Erythroblast (primary cell): ENCODE data around the gene TAPT1.
"Not testable (repeated sequence)": the region's sequence is repeated elsewhere in the genome, so short reads cannot be mapped to it uniquely, and the experiment has no call there.

Experiments
- DNase-seq, 2 experiments: peaks; one replicate each; lab custom pipeline; 2025; lab: John Stamatoyannopoulos, UW
- GATA1 ChIP-seq: IDR thresholded peaks from 2 replicates; pipeline ENCODE4 v1.6.1; 2011; ENCODE audit warnings: low read depth, mild to moderate bottlenecking, control low read depth, low read length, moderate library complexity
- POLR2A ChIP-seq: IDR thresholded peaks from 2 replicates; pipeline ENCODE4 v1.6.1; 2011; ENCODE audit warnings: mild to moderate bottlenecking, low read length

The TAPT1 gene, protein sequence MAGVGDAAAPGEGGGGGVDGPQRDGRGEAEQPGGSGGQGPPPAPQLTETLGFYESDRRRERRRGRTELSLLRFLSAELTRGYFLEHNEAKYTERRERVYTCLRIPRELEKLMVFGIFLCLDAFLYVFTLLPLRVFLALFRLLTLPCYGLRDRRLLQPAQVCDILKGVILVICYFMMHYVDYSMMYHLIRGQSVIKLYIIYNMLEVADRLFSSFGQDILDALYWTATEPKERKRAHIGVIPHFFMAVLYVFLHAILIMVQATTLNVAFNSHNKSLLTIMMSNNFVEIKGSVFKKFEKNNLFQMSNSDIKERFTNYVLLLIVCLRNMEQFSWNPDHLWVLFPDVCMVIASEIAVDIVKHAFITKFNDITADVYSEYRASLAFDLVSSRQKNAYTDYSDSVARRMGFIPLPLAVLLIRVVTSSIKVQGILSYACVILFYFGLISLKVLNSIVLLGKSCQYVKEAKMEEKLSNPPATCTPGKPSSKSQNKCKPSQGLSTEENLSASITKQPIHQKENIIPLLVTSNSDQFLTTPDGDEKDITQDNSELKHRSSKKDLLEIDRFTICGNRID

DNA sequence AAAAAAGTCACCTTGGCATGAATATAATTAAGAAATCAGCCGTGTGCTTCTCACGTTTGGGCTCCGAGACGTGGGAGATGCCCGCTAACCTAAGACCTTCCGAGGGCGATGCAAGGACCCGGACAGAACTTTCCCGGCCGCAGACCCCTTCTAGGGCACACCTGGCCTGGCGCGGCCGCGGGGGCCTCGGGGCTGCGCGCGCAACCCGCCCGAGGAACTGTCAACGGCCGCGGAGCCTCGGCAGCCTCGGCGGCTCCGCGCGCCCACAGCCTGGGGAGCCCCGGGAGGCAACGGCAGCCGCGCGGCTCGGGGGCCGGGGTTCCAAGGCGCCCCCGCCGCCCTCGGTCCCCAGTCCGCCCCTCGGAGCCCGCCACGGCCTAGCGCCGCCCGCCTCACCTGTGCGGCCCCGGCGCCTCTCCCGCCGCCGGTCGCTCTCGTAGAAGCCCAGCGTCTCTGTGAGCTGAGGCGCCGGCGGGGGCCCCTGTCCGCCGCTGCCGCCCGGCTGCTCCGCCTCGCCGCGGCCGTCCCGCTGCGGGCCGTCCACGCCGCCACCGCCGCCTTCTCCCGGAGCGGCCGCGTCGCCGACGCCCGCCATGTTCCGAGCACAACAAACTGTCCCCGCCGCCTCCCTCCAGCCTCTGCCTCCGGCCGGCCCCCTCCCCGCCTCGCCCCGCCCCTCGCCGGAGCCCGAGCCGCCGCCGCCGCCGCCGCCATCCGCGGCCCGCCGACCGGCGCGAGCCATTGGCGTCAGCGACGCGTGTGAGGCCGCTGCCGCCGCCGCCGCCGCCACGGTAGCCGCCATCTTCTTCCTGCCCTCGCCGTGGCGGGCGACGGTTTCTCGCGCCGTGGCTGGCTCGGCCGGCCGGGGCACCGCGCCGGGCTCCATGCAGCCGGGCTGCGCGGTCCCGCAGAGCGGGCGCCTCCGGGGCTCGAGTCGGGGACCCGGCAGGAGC lies at the start of gene TAPT1:
TAPT1 (minus strand) TSS at position 609 of the 953 bp plus-strand sequence; CDS start at position 595, 14 bp downstream.
- peak; percentile 79 to 90 for DNase-seq
- no peak for TF ChIP-seq GATA1
- TF ChIP-seq POLR2A: no peak

DNA sequence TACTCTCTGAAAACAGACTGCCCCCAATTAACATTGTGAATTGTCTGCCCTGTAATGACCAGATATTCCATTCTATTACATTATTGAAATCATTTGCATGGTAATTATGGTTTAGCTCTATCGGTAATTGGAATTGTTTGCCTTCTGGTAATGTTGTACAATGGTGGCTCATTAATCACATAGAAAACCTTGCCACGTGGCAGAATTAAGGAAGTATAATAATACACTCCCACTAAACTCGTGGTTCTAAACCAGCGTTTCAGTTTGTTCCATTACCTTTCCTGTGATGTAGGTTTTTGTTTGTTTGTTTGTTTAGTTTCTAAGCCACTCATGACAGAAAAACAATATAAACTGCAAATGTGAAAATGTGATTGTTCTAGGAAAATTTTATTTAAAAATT lies 45.1 kb upstream of the TAPT1 start:
- no peak for DNase-seq
- TF ChIP-seq GATA1 (no peak), POLR2A (no peak)

GRCh38 chr4:16270454-16271328 lies 44.4 kb upstream of the TAPT1 start:
- DNase-seq: peak in 1 of 2 experiments; percentile 8
- TF ChIP-seq POLR2A (no peak), GATA1 (no peak)

DNA sequence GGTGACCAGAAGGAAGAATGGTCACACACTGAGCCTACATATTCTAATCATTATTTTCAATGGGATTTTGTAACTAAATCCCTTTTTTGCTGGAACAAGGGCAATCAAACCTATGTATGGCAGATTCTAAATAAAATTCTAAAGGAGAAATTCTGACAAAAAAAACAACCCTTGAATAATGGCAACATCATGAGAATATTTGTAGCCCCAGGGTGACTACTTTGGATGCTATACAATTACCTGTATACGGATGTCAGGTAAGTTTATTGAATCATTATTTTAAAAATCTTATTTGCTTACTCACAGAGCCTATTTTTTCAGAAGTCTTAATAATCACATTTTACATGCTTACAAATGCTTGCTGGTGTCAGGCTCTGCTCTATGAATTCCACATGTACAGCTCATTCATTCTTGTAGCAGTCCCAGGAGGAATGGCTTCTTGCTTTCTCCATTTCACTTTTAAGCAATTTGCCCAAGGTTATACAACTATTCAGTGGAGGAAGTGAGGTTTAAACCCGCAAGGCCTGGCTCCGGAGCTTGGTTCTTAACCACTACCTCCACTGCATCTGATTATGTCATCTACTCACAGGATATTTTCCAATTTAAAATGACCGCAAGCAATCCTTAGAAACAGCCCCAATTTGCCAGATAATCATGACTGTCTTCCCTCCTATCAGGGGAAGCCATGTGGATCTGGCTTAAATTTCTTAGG lies 43.6 kb upstream of the TAPT1 start:
- not testable (repeated sequence) for DNase-seq

DNA sequence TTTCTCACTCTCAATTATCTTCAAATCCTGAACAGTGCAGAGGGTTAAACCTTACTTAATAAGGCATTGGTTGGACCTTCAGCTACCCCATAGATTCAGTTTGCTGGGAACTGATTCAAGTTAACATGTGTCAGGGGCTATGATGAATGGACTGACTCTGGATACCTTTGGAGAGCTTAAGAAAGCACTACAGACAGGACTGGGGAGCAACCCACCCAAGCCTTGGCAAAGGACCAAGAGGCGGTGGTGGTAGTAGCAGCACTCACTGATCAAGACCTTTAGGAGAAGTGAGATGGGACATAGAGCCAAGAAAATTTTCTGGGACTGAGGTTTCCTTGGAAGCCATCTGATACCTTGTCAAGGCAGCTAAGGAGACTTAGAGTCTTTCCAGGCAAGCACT lies 43.0 kb upstream of the TAPT1 start:
- TF ChIP-seq GATA1: no peak
- no peak for TF ChIP-seq POLR2A

DNA sequence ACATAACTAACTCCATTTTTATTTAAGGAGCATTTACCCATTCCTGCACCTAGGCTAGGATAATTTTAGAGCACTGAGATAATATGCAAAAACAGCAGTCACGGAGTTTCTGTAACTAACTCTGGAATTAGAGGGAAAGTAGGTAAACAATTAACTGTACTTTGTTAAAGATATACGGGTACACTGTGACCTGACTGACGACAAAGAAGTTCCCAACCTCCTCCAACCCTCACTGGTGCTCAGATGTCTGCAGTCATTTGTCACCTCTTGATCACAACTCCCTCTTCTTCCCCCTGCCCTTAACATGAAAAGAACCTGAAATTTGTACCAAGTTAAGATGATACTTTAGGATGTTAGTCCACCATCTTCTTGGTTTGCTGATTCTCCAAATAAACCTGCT lies 42.0 kb upstream of the TAPT1 start:
- DNase-seq: no peak

More for the DNA sequence above, 43.0 kb upstream of the TAPT1 start:
- no peak for DNase-seq

DNA sequence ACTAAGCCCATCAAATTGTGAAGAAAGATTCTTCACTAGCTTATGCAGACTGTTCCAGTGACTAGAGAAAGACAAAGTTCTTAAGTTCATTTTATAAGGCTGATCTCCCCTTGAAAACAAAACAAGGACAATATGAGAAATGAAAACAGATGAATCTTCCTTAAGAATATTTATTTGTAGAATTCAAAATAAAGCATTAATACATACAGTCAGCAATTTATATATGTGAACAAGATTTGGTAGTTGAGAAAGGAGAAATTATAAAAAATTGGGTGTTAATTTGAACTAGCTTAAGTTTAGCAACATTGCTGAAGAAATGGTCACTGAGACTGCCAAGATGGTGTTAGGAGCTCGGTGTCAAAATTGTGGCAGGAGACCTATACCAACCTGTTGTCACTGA lies 41.4 kb upstream of the TAPT1 start:
- TF ChIP-seq POLR2A: no peak
- TF ChIP-seq GATA1: no peak
- DNase-seq: no peak

More for the DNA sequence above, 42.0 kb upstream of the TAPT1 start:
- TF ChIP-seq GATA1: no peak
- TF ChIP-seq POLR2A: no peak

DNA sequence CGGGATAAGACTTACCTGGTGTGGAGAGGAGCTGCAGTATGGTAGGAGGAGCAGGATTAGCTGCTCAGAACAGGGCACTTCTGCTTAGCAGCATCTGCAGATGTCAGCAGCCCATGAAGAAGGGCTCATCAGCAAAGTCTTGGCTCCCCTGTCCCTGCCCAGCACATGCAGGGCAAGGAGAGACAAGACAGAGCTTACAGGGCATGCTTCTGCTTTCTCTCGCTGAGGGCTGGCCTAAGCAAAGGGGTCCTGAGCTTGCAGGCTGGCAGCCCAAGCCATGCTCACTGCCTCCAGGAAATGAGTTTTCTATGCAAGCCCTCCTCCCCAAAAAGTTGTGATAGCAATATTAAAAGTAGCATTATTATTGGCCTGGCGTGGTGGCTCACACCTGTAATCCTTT lies 39.5 kb upstream of the TAPT1 start:
- TF ChIP-seq GATA1 (no peak), POLR2A (no peak)
- no peak for DNase-seq

DNA sequence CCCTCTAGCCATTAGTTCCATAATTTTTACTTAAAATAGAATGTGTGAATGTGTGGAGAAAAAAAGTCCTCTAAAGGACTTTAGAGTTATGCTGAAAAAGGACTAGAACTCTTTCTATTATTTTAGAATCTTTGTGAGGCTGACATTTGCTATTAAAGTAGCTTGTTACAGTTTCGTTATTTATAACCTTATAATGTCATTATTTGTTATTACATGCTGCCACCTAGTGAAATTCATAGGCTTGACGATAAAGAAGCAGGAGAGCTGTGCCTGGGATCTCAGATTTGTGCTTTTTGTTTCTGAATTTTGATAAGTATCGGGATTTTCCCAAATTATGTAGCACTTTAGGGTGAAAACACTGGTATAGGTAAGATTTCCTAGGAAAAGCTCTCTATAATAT lies 38.5 kb upstream of the TAPT1 start:
- DNase-seq: peak; percentile 35 to 67
- TF ChIP-seq GATA1 (no peak), POLR2A (no peak)

DNA sequence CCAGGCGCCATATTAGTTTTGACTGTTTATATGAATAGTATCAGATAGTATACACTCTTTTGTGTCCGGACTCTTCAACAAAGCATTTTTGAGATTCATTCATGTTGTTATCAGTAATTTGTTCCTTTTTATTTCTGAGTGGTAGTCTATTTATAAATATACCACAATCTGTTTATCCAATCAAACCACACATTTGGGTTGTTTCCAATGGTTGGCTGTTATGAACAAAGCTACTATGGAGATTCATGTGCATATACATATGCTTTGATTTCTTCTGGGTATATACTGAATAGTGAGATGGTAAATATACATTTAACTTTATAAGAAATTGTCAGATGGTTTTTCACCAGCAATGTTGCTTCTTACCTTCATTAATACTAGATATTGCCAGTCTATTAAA lies 36.8 kb upstream of the TAPT1 start:
- no peak for TF ChIP-seq POLR2A
- no peak for TF ChIP-seq GATA1
- DNase-seq: no peak

GRCh38 chr4:16262188-16262587 lies 35.9 kb upstream of the TAPT1 start:
- DNase-seq: no peak
- TF ChIP-seq POLR2A: no peak
- no peak for TF ChIP-seq GATA1

DNA sequence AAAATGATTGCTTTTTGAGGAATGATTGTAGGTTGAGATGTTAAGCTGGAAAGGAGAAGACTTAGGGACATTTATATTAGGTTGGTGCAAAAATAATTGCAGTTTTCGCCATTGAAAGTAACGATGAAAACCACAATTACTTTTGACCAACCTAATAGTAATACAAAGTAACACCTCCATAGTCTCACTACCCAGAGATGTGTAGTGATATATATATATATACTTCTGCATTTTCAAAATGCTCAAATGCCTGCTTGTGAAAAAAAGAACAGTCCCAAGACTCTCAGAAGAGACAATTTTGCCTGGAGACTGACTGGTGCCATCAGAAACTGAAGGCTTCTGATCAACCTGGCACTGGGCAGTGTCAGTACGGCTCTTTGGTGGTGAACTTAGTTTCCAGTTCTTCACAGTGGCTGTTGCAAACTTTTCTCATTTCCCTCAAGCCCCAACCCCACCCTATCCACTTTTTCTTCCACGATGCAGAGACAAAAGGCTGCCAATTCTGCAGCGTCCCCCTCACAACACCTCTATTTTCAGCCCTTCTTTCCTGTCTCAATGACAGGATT lies 35.1 kb upstream of the TAPT1 start:
- TF ChIP-seq POLR2A (no peak), GATA1 (no peak)
- DNase-seq: no peak

GRCh38 chr4:16259889-16260246 lies 33.6 kb upstream of the TAPT1 start:
- peak; percentile 28 to 70 for DNase-seq

More at GRCh38 chr4:16259889-16260246, 33.6 kb upstream of the TAPT1 start:
- TF ChIP-seq GATA1 (no peak), POLR2A (no peak)
